Activated CD4-positive, alpha-beta T cell treated with anti-CD3 and anti-CD28 coated beads for 1 hour (primary cell): ENCODE measurements around the gene CCDC149.

Experiments used
- DNase-seq: peaks from one replicate; pipeline ENCODE4 v3.0.0-alpha.2; 2020

The CCDC149 gene

DNA sequence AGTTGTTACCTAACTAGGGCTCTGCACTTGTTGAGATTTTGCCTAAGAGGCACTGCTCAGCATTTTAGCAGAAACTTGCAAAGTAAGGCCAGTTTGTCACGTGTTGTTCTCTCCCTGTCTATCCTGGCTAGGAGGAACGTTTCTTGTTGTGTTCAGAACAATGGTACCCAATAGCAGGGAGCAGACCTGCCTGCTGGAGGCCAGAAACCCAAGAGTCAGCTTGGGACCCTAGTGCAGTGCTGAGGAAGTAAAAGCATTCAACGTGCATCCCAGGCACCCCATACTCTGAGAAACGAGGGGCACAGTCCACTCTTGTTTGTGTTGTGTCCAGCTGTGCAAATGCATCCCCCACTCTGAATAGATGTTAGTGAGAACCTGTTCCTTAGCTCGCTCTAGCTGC, 75.1 kb downstream of the CCDC149 start:
- no peak for DNase-seq

DNA sequence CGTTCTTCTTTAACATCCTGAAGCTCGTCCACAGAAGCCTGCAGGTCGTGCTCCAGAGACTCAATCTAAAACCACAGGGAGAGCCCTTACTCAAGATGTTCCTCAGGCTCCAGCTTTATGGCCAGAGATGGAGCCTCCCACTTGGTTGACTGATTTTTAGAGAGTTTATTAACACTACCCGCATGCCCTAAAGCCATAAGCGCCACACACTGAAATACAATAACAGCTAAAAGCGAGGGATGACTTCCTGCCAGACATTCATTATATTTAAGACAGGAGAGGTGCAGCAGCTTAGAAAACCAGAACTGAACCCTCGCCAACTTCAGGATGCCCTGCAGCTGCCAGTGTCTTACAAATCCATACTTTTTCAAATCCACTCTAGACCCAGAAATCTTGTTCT, 75.5 kb downstream of the CCDC149 start:
- no peak for DNase-seq

DNA sequence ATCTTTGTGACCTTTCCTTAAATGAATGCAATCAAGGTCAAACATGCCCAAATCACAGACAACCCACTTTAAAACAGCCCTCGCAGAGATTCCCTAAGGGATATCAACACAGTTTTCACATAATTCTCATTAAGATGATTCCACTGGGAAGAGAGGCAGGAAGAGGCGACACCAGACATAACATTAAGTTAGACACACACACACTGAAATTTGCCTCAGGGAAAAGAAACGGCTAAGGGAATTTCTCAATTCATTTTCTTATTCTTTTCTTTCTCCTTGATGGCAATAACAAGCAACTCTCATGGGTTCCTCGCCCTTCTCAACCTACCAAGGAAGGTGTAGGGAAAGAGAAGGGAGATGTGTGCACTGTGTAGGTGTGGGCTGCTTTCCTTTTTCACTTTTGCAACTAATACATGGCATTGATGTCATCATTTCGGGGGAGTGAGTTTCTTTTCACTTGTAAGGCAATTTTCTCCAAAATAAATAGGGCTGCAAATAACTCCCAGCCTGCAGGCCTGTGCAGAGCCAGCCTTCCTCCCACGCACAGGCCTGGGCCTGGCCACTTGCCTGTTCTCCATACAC, 76.1 kb downstream of the CCDC149 start:
- DNase-seq: no peak

DNA sequence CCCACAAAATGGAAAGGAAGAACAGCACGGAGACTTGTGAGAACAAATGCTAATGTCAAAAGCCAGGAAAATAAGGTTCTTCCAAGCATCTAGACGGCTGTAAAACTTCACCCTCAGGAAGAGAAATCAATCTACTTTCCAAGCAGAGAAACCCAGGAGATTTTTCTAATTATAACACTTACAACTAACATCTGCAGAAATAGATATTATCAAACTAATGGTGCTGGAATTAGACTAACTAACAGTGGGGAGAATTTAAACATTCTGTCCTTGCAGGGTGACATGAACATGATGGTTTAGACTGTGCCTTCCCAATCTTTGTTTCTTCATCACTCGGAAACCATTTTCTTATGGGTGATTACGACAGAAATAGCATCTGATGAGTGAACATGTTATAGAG, 77.1 kb downstream of the CCDC149 start:
- DNase-seq: no peak

DNA sequence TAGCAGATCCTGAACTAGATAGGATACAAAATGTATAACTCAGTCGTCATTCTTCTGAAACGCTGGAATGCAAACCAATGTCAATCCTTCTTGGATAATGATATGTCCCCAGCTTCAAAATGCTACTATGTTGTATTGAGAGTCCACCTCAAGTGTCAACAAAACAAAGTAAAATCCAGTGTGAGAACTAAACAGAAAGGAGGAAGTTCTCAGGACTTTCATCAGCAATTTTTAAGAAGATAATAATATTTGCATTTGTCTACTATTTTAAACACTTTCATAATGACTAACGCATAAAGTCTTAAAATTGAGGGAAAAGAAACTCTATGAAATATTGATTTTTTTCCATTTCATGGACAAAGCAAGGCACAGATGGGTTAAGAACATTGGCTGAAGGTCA, 81.2 kb downstream of the CCDC149 start:
- no peak for DNase-seq

DNA sequence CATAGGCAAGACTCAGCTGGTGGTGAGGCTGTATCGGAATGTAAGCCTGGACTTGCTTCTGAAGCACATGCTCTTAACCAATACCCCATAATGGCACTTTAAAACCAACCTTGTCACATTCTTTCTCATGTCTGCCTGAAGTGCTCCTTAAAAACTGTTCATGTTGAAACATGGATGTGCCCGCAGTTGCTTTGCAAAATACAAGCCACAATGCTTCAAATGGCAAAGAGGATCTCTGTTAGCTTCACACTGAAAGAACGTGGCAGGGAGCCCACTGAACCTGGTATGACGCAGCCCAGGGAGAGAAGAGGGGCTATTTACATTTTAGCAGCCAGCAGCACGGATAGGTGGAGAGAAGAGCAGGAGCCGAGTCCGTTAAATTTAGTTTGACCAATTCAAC, 88.1 kb downstream of the CCDC149 start:
- no peak for DNase-seq

DNA sequence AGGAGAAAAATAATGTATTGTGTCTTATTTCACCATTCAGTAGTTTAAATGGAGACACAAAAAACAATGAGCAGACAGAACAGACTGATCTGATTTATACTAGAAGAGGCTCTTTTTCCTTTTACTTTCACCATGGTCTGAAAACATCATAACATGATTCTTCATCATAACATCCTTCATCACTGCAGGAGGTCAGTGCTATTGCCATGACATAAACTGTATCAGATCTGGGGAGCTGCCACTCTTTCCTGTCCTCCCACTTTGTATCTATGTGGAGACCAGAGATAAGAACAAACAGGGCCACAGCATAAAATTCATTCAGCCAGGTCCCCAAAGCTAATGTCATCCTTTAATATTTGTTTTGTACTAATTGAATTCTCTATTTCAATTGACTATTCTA, 92.3 kb downstream of the CCDC149 start:
- DNase-seq: no peak

DNA sequence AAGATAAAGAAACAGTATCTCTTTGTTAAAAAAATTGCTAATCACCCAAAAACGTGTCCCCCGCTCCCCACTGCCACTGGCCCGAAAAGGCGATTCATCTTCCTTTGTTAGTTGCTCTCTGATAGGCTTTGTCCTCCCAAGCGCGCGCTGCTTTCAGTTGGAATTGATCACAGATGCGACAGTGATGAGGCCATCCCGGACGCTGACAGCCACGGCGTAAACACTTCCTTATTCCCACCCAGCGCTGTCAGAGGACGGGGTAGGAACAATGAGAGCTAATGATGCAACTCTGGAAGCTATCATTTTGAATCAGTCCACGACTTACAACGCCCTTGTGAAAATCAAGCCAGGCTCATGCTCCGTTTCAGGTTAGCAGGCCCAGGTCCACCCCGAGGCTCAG, 96.0 kb downstream of the CCDC149 start:
- DNase-seq: no peak

DNA sequence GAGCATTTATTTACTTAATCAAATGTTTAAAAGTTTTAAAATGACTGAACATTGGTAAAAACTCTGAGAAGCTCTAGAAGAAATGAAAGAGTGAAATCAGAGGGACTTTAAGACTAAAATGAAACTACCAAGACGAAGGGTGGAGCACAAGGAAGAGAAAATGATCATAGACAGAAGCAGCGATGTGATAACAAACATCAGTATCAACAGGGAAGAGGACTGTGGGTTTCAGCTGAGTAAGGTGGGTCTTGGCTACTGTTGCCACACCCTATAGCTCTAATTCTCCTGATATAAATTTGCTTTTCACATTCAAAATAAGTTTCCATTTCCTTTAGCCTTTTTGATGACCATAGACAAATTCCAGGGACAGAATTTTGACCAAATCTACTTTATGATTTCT, 99.1 kb downstream of the CCDC149 start:
- DNase-seq: no peak

DNA sequence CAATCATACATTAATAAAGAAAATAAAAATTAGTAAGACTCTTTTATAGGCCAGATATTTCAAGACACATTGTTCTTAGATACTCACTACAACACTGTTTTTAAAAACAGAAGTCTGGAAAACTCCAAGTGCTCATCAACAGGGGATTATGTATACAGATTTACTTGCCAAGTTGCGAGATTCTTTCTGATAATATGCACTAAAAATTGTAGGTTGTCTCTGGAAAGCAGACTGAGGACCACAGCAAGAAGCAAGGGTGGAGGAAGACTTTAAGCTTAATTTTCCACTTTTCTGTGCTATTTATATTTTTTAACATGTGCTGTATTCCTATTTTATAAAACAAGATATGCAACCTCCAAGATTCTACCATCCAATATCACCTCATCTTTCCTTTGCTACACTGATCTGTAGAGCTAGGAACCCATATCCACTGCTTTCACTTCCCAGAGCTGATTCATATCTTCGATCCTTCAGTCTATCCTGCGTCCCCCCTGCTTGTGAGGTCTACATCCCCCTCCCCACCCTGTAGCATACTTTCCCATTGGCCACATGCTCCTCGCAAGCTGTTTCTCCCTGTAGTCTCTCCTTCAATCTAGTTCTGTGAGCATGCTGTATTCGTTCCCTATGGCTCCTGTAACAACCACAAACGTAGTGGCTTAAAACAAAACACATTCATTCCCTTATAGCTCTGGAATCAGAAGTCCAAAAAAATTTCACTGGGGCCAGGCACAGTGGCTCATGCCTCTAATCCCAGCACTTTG, 101.8 kb downstream of the CCDC149 start:
- DNase-seq: no peak

DNA sequence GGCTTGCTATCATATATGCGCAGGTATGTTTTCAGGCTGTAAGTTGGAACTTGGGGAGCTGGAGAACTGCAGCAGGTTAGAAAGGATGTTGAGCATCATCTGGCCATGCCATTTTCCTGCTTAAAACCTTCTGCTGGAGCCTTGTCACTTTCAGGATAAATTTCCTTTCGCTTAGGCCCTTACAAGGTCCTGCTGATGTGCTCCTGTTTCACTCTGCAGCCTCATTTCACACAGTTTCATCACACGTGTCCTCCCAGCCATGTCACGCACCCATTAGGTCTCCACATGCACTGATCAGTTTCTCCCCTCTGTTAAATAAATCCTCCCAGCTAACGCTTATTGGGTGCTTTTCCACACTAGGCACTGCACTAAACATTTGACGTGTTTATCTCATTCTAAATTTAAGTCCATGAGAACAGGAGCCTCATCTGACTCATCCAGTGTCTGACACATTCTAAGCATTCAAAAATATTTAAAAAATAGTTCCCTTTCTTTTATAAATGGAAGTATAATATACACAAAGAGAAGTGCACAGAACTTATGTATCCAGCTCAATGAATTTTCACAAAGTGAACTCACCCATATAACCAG, 102.9 kb downstream of the CCDC149 start:
- no peak for DNase-seq

DNA sequence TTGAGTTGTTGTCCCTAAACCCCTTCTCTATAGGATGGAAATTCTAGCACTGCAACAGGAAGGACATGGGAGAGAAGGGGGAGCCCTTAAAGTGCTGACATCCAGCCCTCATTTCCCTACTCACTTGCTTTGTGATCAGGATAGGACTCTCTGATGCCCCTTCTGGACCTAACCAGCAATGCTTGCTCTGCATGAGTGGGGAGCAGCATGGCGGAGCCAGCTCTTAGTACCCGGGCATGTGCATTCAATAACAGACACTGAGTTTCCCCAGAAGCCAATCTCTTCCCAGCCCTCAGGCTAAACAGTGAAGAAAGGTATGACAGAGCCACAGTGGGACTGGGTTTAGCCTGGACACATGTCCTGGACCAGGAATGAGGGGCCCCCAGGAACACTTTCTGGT, 103.5 kb downstream of the CCDC149 start:
- DNase-seq: no peak

DNA sequence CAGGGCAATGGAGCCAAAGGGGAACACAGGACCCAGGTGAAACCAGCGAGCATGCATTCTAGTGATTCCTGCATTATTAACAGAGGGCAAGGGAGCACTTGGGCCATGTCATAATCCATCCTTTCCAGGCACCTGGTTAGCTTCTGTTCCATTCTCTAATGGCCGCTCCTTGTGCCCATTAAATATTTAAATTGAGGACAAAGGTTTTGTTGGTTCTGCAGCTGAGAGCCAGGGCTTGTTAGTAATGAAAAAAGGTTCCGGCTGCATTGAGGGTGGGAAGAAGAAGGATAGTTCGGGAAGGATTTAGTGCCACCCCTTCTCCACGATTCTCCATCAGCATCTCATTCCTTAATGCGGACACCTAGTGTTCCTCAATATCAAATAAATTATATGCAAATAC, 103.9 kb downstream of the CCDC149 start:
- no peak for DNase-seq

DNA sequence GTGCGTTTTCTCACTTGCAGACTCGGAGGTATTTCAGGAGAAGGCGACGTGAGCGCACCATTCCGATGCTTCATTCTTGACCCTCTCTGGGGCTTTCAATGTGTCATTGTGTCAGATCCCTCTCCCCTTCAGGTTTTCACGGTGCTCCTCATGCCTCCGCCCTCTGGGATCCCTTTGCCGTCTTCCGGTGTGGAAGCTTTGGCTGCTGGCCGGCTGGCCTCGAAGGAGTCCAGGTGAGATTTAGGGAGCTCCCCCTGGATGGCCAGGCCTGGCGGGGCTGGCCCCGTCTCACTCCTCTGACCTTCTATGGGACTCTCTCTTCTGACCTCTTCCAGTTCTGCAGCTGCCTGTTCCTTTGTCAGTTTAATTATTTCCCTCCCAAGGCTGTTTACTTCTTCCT, 104.6 kb downstream of the CCDC149 start:
- no peak for DNase-seq

DNA sequence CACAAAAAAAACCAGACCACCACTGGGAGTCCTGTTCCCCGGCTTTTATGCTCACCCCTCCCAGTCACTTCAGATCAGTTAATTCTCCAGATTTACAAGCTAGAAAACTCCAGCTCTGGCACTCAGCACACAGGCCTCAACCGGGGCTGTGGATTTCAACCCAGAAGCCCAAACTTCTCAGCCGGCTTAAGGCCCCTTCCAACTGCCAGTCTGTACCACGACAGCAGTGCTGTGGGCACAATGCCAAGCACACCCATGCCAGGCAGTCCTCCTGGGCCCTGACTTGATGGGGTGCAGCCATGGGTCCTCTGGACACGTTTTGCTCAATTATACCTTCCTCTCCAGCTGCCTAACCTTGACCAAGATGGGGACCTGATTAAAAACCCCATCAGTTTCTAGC, 105.2 kb downstream of the CCDC149 start:
- DNase-seq: no peak

DNA sequence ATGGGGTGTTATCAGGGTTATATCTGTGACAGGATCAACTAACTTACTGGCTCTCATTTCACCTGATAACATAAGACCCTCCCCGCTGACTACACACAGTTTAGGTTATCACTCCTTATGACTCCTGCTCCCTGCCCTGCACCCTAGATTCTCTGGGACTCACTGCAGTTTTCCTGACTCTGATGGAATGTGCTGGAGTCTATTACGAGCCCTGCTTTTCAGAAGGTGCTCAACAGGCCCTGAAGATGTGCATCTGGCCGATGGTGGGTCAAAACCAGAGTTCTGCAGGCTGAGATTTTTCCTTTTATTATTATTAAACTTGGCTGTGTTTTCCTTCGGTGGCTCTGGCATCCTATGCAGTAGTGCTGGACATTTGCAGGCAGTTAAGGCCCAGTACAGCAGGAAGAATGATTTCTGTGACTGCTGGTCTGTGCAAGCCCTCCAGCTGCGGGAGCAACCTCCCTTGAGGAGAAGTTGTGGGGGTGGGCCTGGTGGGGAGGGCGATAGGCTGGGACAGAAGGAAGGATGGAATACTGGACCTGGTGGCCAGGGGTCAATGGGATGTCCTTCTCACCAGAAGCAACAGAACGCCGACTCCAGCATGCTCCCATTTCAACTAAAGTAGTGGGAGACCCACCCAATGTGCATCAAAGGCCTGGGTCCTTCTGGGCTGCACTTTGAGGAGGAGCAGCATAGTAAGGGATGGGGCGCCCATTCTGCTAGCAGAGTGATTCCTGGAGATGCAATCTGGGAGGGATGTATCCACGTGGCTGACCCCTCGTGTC, 106.4 kb downstream of the CCDC149 start:
- no peak for DNase-seq

DNA sequence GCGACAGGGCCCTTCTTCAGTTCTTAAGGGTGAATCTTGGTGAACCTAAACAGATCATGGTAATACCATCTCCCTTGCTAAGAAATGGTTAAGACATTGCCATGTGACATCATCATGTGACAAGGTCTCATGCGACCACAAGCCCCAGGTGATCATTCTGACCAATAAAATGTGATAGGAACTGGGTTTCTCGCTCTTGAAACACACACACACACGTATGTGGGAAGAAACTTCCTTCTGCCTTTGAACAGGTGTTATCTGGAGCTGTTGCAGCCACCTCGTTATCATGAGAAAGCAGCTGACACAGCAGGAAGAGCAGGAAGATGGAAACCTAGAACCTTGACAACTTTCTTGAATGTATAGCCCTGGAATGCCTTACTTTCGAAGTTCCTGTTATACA, 107.3 kb downstream of the CCDC149 start:
- no peak for DNase-seq

DNA sequence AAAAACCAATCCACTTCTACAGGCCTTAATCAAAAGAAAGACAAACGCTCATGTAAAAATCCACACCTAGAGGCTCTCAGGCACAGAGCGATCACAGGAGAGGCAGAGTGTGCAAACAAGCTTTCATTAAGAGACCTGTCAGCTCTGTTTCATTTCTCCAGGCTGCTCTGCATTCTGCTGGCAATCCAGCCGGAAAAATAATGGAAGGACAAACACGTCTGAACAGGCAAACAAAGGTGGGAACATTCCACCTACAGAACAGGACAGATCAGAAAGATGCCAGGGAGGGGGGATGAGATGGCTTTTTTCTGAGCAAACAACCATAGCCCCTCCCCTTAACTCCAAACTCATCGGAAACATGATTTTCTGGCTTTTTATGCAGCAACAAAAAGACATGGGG, 107.8 kb downstream of the CCDC149 start:
- DNase-seq: no peak

DNA sequence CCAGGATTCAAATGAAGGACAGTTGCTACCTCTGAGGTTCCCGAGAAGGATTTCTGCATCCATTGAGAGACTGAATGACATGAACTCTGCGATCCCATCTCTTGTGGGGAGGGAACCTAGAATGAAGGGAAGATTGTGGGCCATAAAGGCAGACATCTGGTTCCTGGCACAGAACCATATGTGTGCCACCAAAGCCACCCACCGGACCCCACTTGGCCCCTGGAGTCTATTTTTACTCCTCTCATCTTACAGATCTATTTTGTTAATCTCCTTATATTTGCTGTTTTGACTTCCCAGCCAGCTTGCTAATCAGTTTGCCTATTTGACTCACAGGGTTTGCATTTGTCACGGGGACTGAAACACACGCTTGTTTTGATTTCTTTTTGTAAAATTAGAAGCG, 110.2 kb downstream of the CCDC149 start:
- DNase-seq: no peak

DNA sequence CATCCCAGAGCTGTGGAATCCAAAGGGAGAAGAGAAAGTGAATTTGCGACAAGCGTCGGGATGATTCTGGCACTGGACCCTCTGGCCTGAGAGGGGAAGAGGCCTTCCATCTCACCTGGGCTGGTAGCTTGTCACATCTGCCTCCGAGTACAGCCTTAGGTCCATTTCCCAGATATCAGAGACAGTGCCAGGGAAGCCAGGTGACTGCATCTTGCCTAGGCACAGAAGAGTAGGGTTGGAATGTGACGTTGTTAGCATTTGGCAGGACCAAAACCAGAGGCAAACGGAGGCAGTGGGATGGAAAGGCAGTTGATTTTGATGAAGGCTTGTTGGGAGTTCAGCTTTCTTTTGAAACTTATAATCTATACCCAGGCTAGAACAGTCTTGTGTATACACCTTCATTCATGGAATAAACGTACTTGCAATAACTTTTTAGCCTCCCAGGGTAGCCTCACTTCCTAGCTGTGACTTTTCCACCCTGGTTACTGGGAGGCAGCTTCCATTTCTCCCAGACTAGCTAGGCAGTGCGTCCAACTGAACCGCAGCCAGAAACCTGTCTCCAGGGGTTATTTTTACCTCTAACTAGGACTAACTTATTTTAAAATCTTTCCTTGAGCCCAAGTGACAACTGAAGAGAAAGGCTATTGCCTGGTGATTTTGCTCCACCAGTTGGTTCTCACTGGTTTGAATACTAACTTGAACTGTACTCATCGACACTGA, 111.5 kb downstream of the CCDC149 start:
- DNase-seq: no peak

DNA sequence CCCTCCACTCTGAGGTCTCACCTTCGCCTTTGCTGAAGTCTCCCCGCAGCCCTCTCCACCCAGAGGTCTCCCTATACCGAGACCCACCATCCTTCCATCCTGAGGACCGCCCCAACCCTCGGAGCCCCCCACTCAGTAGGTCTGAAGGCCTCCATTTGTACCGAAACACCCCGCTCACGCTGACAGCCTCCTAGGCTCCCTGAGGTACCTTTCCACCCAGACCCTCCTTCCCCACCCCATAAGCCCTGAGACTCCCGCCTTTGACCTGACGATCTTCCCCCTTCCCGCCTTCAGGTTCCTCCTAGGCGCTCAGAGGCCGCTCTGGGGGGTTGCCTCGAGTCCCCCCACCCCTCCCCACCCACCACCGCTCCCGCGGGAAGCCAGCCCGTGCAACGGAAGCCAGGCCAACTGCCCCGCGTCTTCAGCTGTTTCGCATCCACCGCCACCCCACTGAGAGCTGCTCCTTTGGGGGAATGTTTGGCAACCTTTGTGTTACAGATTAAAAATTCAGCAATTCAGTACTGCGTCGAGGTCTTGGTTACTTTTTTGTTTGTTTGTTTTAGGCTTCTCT, 112.4 kb downstream of the CCDC149 start:
- no peak for DNase-seq

DNA sequence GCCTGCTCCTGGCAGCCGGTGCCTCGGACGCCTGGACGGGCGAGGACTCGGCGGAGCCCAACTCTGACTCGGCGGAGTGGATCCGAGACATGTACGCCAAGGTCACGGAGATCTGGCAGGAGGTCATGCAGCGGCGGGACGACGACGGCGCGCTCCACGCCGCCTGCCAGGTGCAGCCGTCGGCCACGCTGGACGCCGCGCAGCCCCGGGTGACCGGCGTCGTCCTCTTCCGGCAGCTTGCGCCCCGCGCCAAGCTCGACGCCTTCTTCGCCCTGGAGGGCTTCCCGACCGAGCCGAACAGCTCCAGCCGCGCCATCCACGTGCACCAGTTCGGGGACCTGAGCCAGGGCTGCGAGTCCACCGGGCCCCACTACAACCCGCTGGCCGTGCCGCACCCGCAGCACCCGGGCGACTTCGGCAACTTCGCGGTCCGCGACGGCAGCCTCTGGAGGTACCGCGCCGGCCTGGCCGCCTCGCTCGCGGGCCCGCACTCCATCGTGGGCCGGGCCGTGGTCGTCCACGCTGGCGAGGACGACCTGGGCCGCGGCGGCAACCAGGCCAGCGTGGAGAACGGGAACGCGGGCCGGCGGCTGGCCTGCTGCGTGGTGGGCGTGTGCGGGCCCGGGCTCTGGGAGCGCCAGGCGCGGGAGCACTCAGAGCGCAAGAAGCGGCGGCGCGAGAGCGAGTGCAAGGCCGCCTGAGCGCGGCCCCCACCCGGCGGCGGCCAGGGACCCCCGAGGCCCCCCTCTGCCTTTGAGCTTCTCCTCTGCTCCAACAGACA, 113.1 kb downstream of the CCDC149 start:
- no peak for DNase-seq
